Inflammatory macrophage treated with lipopolysaccharide for 1 hour (primary cell): ENCODE data around the gene TMEM134.
"Not testable (repeated sequence)": the region's sequence is repeated elsewhere in the genome, so short reads cannot be mapped to it uniquely, and the experiment has no call there.

Experiments used
- DNase-seq, 2 donors: peaks; one replicate each; pipeline ENCODE4 v3.0.0-alpha.2; 2020 to 2022

TMEM134 gene

GRCh38 chr11:67468759-67469507, at the start of gene TMEM134:
Gene TMEM134 (minus strand): TSS chr11:67469251. CDS start chr11:67469192, 59 bp downstream.
- DNase-seq: peak; percentile 85 to 92

- no peak for DNase-seq
Measured at GRCh38 chr11:67517784-67518552, 48.9 kb upstream of the TMEM134 start.

- DNase-seq: no peak
Measured at GRCh38 chr11:67516806-67517205, 47.8 kb upstream of the TMEM134 start.

GRCh38 chr11:67514116-67514515, 45.1 kb upstream of the TMEM134 start:
- no peak for DNase-seq

- not testable (repeated sequence) for DNase-seq
Measured at GRCh38 chr11:67511558-67511957, 42.5 kb upstream of the TMEM134 start.

GRCh38 chr11:67510023-67510345, 40.9 kb upstream of the TMEM134 start:
- DNase-seq: no peak

GRCh38 chr11:67508486-67509121, 39.6 kb upstream of the TMEM134 start:
- DNase-seq: peak; percentile 89 to 99

- DNase-seq: peak; percentile 98 to 99
Measured at GRCh38 chr11:67507864-67508485, 38.9 kb upstream of the TMEM134 start, which contains the start of gene CDK2AP2. Gene CDK2AP2 (minus strand): TSS chr11:67508162. CDS start chr11:67508082, 80 bp downstream.

GRCh38 chr11:67507242-67507863, 38.3 kb upstream of the TMEM134 start:
- no peak for DNase-seq

- no peak for DNase-seq
Measured at GRCh38 chr11:67506426-67507051, 37.5 kb upstream of the TMEM134 start.

- peak; percentile 96 to 97 for DNase-seq
Measured at GRCh38 chr11:67505605-67506396, 36.8 kb upstream of the TMEM134 start.

- peak; percentile 60 to 63 for DNase-seq
Measured at GRCh38 chr11:67504950-67505581, 36.0 kb upstream of the TMEM134 start, which contains the start of gene PITPNM1. Gene PITPNM1 (minus strand): TSS chr11:67505363. CDS start chr11:67504180, 1,183 bp downstream.

- DNase-seq: no peak
Measured at GRCh38 chr11:67504005-67504949, 35.2 kb upstream of the TMEM134 start.

- DNase-seq: no peak
Measured at GRCh38 chr11:67503119-67504004, 34.3 kb upstream of the TMEM134 start.

- no peak for DNase-seq
Measured at GRCh38 chr11:67502328-67502979, 33.4 kb upstream of the TMEM134 start.

GRCh38 chr11:67501854-67502253, 32.8 kb upstream of the TMEM134 start:
- DNase-seq: no peak

GRCh38 chr11:67500831-67501715, 32.0 kb upstream of the TMEM134 start:
- DNase-seq: peak; percentile 60 to 65
